NCI-H510A (cell line): ENCODE data around the gene ST6GALNAC3.

Experiments
- DNase-seq: peaks from one replicate; lab custom pipeline; 2025; lab: John Stamatoyannopoulos, UW

Gene ST6GALNAC3

DNA sequence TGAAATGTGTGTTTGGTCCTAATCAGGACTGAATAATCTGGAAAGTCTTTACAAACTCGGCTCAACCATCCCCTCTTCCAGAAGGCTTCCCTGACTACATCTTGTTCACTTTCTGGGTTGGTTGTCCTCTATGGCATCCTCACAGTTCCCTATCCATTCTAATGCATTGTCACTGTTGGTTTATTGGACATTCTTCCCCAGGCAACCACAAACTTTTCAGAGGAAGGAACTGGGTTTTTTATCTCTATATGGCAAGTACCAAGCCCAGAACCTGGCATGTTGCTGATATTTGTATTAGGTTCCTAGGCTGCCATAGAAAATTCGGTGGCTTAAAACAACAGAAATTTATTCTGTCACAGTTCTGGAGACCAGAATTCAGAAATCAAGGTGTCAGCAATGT is 429.2 kb downstream of the ST6GALNAC3 start:
- DNase-seq, result no peak

DNA sequence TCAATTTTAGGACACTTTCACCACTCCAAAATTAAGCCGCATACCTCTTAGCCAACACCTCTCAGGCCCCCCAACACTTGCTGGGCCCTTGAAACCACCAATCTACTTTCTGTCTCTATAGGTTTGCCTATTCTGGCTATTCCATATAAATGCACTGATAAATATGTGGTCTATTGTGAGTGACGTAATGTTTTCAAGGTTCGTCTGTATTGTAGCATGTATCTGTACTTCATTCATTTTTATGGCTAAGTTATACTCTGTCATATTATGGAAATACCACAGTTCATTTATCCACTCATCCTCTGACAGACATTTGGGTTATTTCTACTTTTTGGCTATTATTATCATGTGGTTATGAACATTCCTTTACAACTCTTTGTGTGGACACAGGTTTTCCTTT is 432.8 kb downstream of the ST6GALNAC3 start:
- DNase-seq, result no peak

DNA sequence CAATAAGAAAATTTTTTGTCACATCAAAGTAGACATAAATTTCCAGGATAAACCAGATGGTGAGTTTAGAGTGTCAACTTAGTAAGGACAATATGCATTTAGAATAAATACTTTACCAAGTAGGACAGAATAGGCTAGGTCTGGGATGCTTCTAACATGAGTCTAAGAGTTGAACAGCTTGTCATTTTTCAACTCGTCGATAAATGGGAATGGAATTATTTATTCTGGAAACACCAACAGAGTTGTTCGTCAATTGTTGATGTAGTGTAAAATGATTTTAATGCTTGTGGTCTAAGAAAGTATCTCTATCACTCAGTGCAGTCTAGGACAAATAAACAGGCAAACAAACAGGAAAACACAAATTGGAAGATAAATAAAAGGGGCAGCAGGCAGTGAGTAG is 434.3 kb downstream of the ST6GALNAC3 start:
- no peak for DNase-seq

GRCh38 chr1:76510672-76511557 is 436.4 kb downstream of the ST6GALNAC3 start:
- DNase-seq, result peak; percentile 53

DNA sequence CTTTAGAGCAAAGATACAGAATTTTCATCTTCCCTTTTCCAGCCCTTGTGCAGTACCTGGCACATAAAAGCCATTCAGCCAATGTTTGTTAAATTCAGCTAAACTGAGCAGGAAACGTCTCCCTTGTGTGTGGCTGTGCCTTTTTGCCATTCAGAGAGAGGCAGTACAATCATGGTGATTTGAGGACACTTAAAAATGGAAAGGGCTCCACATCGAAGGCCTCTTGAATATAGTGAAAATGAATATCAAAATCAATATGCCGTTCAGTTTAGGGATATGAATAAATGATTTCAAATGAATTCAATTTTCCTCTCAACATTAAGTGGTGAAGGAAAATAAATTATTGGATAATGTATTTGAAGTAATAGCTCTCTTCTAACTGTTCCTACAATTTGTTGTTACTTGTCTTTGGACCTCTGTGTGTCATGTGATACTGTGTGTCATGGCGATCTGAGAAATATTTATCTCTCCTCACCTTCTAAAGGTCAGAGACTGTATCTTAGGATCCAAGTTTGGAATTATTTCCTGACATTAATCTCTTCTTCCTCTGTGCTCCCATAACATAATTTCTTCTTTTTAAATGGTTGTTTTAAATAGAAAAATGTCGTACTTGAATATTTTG is 437.1 kb downstream of the ST6GALNAC3 start:
- DNase-seq, result no peak

DNA sequence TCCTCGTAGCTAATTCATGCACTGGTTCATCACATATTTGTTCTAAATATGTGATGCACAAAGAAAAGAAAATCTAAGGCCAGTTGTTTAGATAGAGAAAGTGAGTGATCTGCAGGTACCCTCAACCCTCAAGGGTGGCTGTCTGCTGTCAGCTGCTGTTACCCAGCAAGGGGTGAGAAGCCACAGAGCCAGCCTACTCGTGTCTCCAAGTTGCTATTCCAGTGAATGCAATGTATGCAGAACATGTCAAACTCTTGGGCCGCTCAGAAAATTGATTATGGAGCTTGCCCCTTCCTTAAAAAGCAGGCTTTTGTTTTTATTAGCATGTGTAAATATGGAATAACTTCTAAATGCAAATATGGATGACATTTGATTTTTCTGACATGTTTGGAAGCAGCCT is 456.4 kb downstream of the ST6GALNAC3 start:
- DNase-seq, result no peak

DNA sequence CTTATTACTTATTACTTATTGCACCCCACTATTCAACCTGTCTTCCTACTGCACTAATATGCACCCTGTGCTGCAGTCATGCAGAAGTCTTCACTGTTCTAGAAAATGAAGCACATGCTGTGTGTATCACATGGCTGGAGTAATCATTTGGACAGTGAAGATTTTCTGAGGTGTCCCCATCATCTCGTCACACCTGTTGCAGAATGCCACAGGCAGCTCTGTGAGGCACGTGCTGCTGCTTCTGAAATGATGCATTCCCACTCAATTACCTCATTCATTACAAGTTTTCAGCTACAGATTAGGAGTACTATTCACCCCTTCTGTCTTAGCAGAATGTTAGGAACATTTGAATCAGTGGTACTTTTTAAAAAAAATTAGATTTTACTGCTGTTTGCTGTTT is 467.1 kb downstream of the ST6GALNAC3 start:
- no peak for DNase-seq

DNA sequence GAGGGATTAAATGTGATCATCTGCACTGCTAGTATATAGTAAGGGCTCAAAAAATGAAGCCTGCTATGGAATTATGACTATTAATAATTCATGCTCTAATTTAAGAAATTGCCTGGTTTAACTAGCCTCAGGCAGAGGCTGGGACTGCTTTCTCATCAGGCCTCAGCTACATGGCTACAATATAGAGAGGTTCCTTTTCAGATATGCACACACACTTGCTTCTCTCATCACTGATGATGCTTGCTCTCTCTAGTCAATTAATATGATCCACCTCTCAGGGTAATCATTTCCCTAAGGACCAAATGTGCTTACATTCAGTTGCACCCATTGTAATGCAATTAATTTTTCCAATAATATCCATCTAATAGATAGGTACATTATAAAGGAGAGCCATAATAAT is 467.8 kb downstream of the ST6GALNAC3 start:
- no peak for DNase-seq

DNA sequence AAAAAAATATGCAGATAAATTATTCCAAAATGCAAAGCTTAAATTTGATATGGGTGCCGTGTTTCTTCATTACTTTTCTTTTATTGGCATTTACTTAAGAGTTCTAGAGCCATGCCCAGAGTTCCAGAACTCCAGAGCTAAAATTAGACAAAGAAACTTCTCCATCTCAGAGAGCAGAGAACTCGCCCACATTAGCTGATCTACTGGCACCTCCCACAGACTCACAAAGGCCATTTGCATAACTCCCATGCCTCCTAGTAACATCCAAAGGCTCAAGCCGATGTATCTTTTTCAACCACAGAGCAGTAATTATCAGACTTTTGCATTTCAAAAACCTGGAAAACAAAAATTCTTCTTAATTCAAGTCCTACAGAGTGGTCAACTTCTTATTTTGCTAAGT is 468.9 kb downstream of the ST6GALNAC3 start:
- no peak for DNase-seq

DNA sequence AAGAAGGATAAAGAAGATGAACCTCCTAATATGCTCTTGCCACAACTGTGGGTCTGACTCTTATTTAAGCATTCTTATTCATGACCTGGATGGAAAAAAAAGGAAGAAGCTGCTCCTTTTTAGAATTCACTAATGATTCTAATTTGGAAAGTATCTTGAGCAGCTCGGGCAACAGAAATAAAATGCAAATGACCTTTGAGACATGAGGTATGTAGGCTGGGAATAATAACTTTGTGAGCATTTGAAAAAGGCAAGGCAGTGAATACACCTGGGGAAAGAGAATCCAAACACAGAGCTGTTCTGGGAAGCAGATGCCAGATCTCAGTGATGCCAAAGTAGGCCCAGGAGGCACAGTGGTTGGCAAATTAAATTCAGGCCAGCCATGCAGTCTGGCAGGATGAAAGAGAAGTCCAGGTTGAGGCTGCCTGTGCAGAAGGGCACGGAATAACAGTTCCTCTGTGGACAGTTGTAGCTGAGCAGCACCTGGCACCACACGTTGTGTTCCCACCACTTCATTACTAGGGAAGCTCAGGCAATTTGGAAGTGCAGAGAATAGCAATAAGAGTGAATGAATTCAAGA is 471.9 kb downstream of the ST6GALNAC3 start:
- no peak for DNase-seq

DNA sequence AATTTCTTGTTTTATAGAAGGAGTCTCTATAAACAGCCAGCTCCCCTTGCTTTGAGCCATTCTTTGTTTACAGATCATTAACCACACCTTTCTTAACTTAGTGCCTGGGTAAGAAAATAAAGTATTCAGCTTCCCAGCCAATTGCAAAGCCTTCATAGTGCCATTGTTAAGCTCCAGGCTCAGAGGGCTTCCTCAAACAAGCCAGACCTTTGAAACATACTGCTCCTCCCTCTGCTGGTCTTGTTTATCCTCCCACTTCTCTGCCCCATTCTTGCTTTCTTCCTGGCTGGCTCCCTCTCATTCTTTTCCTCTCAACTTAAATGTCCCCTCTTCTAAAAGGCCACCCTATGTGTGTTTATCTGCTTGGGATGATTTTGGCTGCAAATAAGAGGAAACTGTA is 473.4 kb downstream of the ST6GALNAC3 start:
- no peak for DNase-seq

- DNase-seq, result no peak
Observed at GRCh38 chr1:76548513-76549100, 474.1 kb downstream of the ST6GALNAC3 start.

DNA sequence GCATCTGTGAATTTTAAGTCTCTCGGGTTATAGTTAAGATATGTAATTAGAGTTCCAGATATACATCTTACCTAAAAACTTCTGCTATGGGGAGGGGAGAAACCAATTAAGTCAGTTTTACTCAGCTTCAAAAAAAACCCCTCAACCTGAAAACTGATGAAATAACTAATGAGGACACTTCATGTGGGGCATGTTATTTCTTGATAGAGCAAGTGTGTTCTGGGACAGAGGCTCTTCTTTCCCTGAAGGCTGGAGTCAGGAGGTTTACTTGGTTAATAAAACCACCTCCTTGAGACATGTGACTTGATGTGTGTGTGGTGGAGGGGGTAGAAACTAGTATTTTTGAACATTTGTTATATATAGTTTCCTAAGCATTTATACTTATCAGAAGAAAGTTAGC is 479.7 kb downstream of the ST6GALNAC3 start:
- no peak for DNase-seq

- DNase-seq, result peak; percentile 76
Observed at GRCh38 chr1:76562292-76562691, 487.7 kb downstream of the ST6GALNAC3 start.

GRCh38 chr1:76568573-76569238 is 494.2 kb downstream of the ST6GALNAC3 start:
- DNase-seq, result no peak

GRCh38 chr1:76571248-76571647 is 496.7 kb downstream of the ST6GALNAC3 start:
- no peak for DNase-seq

GRCh38 chr1:76572229-76572628 is 497.7 kb downstream of the ST6GALNAC3 start:
- DNase-seq, result no peak

- no peak for DNase-seq
Observed at GRCh38 chr1:76576876-76577524, 502.5 kb downstream of the ST6GALNAC3 start.

- no peak for DNase-seq
Observed at GRCh38 chr1:76577525-76578185, 503.1 kb downstream of the ST6GALNAC3 start.

GRCh38 chr1:76580206-76580605 is 505.7 kb downstream of the ST6GALNAC3 start:
- DNase-seq, result no peak

DNA sequence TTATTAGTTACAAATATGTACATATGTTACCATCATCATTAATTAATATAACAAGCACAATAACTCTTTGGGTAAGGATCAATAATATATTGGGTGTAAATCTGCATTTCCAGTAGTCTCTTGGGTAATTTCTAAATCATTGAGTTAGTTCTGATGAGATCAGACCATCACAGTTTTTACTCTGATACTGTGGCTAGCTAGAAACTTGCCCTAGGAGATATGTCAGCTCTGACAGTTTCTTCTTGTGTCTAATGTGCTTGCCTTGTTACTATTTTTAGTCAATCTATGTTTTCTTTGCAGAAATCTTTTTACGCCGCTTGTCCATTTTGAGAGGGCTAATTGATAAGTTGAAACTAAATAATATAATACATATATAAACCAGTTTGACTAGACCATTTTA is 507.2 kb downstream of the ST6GALNAC3 start:
- DNase-seq, result no peak
